Thyroid gland (tissue), 4 donors: ENCODE results near the gene PHACTR1.

Source experiments
- POLR2A ChIP-seq, 2 donors: fragments of 450-650 bp; IDR thresholded peaks; one replicate each; pipeline ENCODE4 v1.6.1; 2017; ENCODE audit warnings: antibody characterized with exemption in 2 of 2, mild to moderate bottlenecking in 2 of 2, moderate library complexity in 1 of 2
- TF ChIP-seq, protein P1 (sequence below), 6 experiments: fragments of 200-600 bp in 3 of 6; fragments of 450-650 bp in 3 of 6; sonication (generic) in 3 of 6; IDR thresholded peaks; one replicate each; pipeline ENCODE4 v1.5.1; 2016 to 2019; ENCODE audit warnings: antibody characterized with exemption in 6 of 6, mild to moderate bottlenecking in 2 of 6, inconsistent platforms in 1 of 6, moderate library complexity in 1 of 6

DNA sequence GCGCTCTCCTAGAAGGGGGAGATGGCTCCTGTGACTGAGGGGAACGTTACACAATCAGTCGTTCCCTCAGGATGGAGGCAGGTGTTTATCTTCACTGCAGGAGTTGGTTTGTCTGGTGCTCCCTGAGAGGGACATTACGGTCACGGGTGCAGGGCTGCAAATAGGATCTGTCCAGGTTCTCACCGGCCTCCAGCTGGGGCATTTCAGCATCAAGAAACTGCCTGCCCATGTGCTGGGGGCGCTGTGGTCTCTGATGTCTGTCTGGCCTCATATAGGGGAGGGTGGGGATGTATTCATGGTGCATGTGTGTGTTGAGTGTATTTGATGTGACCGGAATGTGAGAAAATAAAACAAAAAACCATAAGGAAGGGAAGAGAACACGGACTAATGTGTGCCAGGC lies 534.7 kb downstream of the PHACTR1 start:
- TF ChIP-seq, protein P1, sequence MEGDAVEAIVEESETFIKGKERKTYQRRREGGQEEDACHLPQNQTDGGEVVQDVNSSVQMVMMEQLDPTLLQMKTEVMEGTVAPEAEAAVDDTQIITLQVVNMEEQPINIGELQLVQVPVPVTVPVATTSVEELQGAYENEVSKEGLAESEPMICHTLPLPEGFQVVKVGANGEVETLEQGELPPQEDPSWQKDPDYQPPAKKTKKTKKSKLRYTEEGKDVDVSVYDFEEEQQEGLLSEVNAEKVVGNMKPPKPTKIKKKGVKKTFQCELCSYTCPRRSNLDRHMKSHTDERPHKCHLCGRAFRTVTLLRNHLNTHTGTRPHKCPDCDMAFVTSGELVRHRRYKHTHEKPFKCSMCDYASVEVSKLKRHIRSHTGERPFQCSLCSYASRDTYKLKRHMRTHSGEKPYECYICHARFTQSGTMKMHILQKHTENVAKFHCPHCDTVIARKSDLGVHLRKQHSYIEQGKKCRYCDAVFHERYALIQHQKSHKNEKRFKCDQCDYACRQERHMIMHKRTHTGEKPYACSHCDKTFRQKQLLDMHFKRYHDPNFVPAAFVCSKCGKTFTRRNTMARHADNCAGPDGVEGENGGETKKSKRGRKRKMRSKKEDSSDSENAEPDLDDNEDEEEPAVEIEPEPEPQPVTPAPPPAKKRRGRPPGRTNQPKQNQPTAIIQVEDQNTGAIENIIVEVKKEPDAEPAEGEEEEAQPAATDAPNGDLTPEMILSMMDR (IDR thresholded peaks at IDR 0.05) = no peak
- TF ChIP-seq POLR2A (IDR thresholded peaks at IDR 0.05) = no peak
